ENCODE measurements around the gene EIF2S3B.
"Not testable (repeated sequence)": the region's sequence is repeated elsewhere in the genome, so short reads cannot be mapped to it uniquely, and the experiment has no call there.

Gene EIF2S3B

DNA sequence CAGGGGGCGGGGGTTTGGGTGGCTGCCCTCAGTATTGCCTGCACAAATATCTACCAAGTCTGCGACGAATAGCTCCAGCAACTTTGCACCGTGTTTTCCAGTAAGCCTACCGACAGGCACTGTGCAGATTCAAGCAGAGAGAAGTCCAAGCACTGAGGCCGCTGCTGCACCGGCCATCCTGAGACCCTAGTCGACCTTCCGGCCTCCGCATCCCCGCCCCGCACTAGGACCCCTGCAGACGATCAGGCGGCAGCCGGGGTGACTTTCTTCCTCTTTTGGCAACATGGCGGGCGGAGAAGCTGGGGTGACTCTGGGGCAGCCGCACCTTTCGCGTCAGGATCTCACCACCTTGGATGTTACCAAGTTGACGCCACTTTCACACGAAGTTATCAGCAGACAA is at the start of gene EIF2S3B:
Gene EIF2S3B (plus strand): TSS at position 271 of the 400 bp plus-strand sequence. CDS start 13 bp downstream, at position 284.
- DNase-seq (ENCODE audit: insufficient read length, low spot score) = no peak
- no peak for FAIRE-seq
- TF ChIP-seq, protein P1, sequence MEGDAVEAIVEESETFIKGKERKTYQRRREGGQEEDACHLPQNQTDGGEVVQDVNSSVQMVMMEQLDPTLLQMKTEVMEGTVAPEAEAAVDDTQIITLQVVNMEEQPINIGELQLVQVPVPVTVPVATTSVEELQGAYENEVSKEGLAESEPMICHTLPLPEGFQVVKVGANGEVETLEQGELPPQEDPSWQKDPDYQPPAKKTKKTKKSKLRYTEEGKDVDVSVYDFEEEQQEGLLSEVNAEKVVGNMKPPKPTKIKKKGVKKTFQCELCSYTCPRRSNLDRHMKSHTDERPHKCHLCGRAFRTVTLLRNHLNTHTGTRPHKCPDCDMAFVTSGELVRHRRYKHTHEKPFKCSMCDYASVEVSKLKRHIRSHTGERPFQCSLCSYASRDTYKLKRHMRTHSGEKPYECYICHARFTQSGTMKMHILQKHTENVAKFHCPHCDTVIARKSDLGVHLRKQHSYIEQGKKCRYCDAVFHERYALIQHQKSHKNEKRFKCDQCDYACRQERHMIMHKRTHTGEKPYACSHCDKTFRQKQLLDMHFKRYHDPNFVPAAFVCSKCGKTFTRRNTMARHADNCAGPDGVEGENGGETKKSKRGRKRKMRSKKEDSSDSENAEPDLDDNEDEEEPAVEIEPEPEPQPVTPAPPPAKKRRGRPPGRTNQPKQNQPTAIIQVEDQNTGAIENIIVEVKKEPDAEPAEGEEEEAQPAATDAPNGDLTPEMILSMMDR (IDR thresholded peaks at IDR 0.05; ENCODE audit: insufficient read depth, missing control alignments) = no peak

DNA sequence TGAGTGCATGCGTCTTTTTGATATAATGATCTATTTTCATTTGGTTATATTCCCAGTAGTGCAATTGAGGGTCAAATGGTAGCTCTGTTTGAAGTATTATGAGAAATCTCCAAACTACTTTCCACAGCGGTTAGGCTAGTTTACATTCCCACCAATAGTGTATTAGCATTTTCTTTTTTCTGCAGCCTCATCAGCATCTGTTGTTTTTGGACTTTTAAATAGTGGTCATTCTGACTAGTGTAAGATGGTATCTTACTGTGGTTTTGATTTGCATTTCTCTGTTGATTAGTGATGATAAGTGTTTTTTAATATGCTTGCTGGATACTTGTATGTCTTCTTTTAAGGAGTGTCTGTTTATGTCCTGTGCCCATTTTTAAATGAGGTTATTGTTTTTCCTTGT is 48.8 kb upstream of the EIF2S3B start:
- TF ChIP-seq, protein P1 (IDR thresholded peaks at IDR 0.05; ENCODE audit: insufficient read depth, missing control alignments) = no peak
- DNase-seq (ENCODE audit: insufficient read length, low spot score) = no peak
- no peak for FAIRE-seq

DNA sequence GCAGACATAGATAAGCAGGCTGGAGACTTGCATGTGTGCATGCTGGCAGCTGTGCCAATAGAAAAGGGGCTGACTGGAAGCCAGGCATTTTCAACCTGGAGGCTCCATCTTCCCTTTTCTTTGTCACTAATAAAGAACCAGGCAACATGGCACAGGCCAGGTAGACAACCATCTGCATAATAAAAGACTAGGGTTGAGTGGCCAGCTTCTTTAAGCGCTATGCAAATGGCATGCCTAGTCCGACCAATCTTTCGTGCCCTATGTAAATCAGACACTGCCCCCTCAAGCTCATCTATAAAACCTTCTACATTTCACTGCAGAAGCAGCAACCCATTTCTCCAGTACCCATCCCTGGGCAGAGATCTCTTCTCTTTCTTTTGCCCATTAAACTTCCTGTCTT is 47.9 kb upstream of the EIF2S3B start:
- FAIRE-seq = no peak
- TF ChIP-seq, protein P1 (IDR thresholded peaks at IDR 0.05; ENCODE audit: insufficient read depth, missing control alignments) = no peak
- no peak for DNase-seq (ENCODE audit: insufficient read length, low spot score)

DNA sequence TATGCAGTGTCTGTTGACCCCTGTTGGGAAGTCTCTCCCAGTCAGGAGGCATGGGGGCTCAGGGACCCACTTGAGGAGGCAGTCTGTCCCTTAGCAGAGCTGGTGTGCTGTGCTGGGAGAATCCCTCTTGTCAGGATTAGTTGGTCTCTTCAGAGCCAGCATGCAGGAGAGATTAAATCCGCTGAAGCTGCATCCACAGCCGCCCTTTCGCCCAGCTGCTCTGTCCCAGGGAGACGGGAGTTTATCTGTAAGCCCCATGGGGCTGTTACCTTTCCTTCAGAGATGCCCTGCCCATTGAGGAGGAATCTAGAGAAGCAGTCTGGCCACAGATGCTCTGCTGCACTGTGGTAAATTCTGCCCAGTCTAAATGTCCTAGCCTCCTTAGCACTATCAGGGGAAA is 39.4 kb upstream of the EIF2S3B start:
- TF ChIP-seq, protein P1 (IDR thresholded peaks at IDR 0.05; ENCODE audit: insufficient read depth, missing control alignments) = no peak
- no peak for FAIRE-seq
- DNase-seq (ENCODE audit: insufficient read length, low spot score) = no peak

DNA sequence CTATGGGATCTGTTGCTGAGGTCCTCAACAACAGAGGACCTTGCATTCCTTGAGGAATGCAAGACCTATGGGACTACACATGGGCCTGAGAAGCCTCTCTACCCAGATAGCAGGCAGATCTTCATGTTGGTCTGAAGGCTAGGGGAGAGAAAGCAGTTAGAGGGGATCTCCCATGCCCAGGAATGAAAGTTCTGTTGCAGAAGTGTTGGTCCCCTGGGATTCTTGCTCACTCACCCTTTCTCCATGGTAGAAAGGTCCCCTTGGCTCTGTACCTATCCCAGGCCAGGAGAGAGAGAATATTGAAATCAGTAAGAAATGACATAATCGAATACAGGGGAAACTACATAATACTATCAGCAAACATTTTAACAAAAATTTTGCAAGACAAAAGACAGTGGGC is 36.0 kb upstream of the EIF2S3B start:
- TF ChIP-seq, protein P1 (IDR thresholded peaks at IDR 0.05; ENCODE audit: insufficient read depth, missing control alignments) = no peak
- no peak for DNase-seq (ENCODE audit: insufficient read length, low spot score)
- FAIRE-seq = no peak

DNA sequence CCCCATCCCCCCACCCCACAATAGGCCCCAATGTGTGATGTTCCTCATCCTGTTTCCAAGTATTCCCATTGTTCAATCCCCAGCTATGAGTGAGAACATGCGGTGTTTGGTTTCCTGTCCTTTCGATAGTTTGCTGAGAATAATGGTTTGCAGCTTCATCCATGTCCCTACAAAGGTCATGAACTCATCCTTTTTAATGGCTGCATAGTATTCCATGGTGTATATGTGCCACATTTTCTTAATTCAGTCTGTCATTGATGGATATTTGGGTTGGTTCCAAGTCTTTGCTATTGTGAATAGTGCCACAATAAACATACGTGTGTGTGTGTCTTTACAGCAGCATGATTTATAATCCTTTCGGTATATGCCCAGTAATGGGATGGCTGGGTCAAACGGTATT is 32.9 kb upstream of the EIF2S3B start:
- DNase-seq (ENCODE audit: insufficient read length, low spot score); FAIRE-seq: not testable (repeated sequence)

DNA sequence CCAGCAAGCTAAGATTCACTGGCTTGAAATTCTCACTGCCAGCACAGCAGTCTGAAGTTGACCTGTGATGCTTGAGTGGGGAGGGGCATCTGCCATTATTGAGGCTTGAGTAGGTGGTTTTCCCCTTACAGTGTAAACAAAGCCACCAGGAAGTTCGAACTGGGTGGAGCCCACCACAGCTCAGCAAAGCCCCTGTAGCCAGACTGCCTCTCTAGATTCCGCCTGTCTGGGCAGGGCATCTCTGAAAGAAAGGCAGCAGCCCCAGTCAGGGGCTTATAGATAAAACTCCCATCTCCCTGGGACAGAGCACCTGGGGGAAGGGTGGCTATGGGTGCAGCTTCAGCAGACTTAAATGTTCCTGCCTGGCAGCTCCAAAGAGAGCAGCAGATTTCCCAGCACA is 23.8 kb upstream of the EIF2S3B start:
- not testable (repeated sequence) for DNase-seq (ENCODE audit: insufficient read length, low spot score); FAIRE-seq

DNA sequence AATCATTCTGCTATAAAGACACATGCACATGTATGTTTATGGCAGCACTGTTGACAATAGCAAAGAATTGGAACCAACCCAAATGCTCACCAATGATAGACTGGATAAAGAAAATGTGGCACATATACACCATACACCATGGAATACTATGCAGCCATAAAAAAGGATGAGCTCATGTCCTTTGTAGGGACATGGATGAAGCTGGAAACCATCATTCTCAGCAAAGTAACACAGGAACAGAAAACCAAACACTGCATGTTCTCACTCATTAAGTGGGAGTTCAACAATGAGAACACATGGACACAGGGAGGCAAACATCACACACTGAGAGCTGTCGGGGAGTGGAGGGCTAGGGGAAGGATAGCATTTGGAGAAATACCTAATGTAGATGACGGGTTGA is 18.4 kb upstream of the EIF2S3B start:
- DNase-seq (ENCODE audit: insufficient read length, low spot score); FAIRE-seq: not testable (repeated sequence)

DNA sequence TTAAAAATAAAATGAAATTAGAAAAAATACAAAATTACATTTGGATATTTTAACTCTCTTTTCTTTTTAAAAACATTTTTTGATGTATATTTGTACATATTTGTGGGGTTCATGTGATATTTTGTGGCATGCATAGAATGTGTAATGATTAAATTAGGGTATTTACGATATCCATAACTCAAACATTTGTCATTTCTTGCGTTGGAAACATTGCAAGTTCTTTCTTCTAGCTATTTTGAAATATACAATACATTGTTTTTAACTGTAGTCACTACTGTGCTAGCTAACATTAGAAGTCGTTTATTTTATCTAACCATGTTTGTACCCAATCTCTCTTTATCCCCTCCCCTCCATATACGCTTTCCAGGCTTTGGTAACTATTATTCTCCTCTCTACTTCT is 13.9 kb upstream of the EIF2S3B start:
- FAIRE-seq = no peak
- DNase-seq (ENCODE audit: insufficient read length, low spot score) = no peak
- TF ChIP-seq, protein P1 (IDR thresholded peaks at IDR 0.05; ENCODE audit: insufficient read depth, missing control alignments) = no peak

Measured in D721Med (cell line).